Smooth muscle cell (in vitro differentiated cells): Measurements from ENCODE around the gene ENTR1. TPM values are rescaled to one million over a fixed set of nuclear protein-coding genes. Genes with fewer than 3 reads are reported as not detected.

Source experiments
- DNase-seq: peaks from one replicate; lab custom pipeline; 2025; ENCODE audit not compliant: unreplicated experiment; lab: John Stamatoyannopoulos, UW
- H2AFZ ChIP-seq: fragments of 200-600 bp; sonication (generic); 2 replicates; pipeline ENCODE4 v1.6.0; 2016; ENCODE audit warnings: antibody characterized with exemption, low read depth, mild to moderate bottlenecking
- H3F3A ChIP-seq: fragments of 200-600 bp; sonication (generic); 2 replicates; pipeline ENCODE4 v1.6.0; 2017; ENCODE audit warnings: antibody characterized with exemption, low read depth
- H3K27ac ChIP-seq: fragments of 200-600 bp; sonication (generic); 2 replicates; pipeline ENCODE4 v1.5.1; 2016; ENCODE audit warnings: low read depth, mild to moderate bottlenecking
- H3K27me3 ChIP-seq: fragments of 200-600 bp; sonication (generic); 2 replicates; pipeline ENCODE4 v1.6.1; 2016; ENCODE audit warnings: low read depth, mild to moderate bottlenecking
- H3K36me3 ChIP-seq: fragments of 200-600 bp; sonication (generic); 2 replicates; pipeline ENCODE4 v1.5.1; 2016; ENCODE audit warnings: low read depth
- H3K4me1 ChIP-seq: fragments of 200-600 bp; sonication (generic); 2 replicates; pipeline ENCODE4 v1.5.1; 2016; ENCODE audit warnings: low read depth
- H3K4me2 ChIP-seq: fragments of 200-600 bp; sonication (generic); 2 replicates; pipeline ENCODE4 v1.6.0; 2016; ENCODE audit warnings: mild to moderate bottlenecking
- H3K4me3 ChIP-seq: fragments of 200-600 bp; sonication (generic); 2 replicates; pipeline ENCODE4 v1.5.1; 2016; ENCODE audit warnings: mild to moderate bottlenecking
- H3K79me2 ChIP-seq: fragments of 200-600 bp; sonication (generic); 2 replicates; pipeline ENCODE4 v1.6.0; 2016; ENCODE audit warnings: low read depth, mild to moderate bottlenecking
- H3K9ac ChIP-seq: fragments of 200-600 bp; sonication (generic); 2 replicates; pipeline ENCODE4 v1.6.0; 2016; ENCODE audit warnings: low read depth
- H3K9me3 ChIP-seq: fragments of 200-600 bp; sonication (generic); replicated peaks from 2 replicates; pipeline ENCODE4 v1.5.1; 2016; ENCODE audit warnings: low read depth
- H4K20me1 ChIP-seq: fragments of 200-600 bp; sonication (generic); 2 replicates; pipeline ENCODE4 v1.6.0; 2016; ENCODE audit warnings: low read depth
- CTCF ChIP-seq: fragments of 200-600 bp; sonication (generic); IDR thresholded peaks from 2 replicates; pipeline ENCODE4 v1.5.1; 2017; ENCODE audit warnings: borderline replicate concordance, mild to moderate bottlenecking, antibody characterized with exemption; ENCODE audit not compliant: insufficient read depth, poor library complexity, severe bottlenecking
- WGBS: methylation state at CpG from one replicate; pipeline ENCODE4 v1.1.7; 2016; ENCODE audit warnings: low lambda C conversion rate; 5-methylcytosine and 5-hydroxymethylcytosine counted together
- polyA plus RNA-seq: library from polyadenylated mRNA; unstranded; fragments of >200 nt; fragmentation: Nextera tagmentation; extraction: Ambion mirVana; gene quantifications from 2 replicates; pipeline ENCODE4 v1.2.1, GENCODE V29; 2016
- total RNA-seq: library from RNA; depleted of rRNA; stranded (reverse); fragments of >200 nt; gene quantifications from 2 replicates; pipeline ENCODE4 v1.2.3, GENCODE V29; 2014

ENTR1 gene
- total and polyA plus RNA-seq, 2 experiments from 2014 or later, result 25.4 to 28.9 TPM

- H3K9ac ChIP-seq, result no peak overlapping the region
Measured at GRCh38 chr9:136353757-136354488, 56.5 kb downstream of the ENTR1 start.

GRCh38 chr9:136353088-136353487 is 57.3 kb downstream of the ENTR1 start:
- Histone ChIP-seq H3K27me3 (no peaks in the 10 kb centered on the region), H3K9ac (no peak overlapping the region), H3F3A (no peaks in the 10 kb centered on the region), H3K36me3 (no peaks in the 10 kb centered on the region), H3K9me3 (no peaks in the 10 kb centered on the region), H3K79me2 (no peaks in the 10 kb centered on the region), H3K4me3 (no peak overlapping the region), H3K27ac (no peak overlapping the region), H3K4me2 (no peak overlapping the region), H2AFZ (no peak overlapping the region), H3K4me1 (no peaks in the 10 kb centered on the region), H4K20me1 (peaks cover 32% of the 10 kb centered on the region)
- no peak for TF ChIP-seq CTCF
- 96% methylated on average over 11 of the region's 11 CpGs for WGBS
- DNase-seq, result no peak

More at GRCh38 chr9:136353757-136354488, 56.5 kb downstream of the ENTR1 start:
- Histone ChIP-seq H3K36me3 (no peaks in the 10 kb centered on the region), H3K4me2 (no peak overlapping the region), H3K79me2 (no peaks in the 10 kb centered on the region), H3K4me3 (no peak overlapping the region), H3F3A (no peaks in the 10 kb centered on the region), H3K4me1 (no peaks in the 10 kb centered on the region), H2AFZ (no peak overlapping the region), H3K27me3 (no peaks in the 10 kb centered on the region), H3K27ac (no peak overlapping the region), H4K20me1 (peaks cover 32% of the 10 kb centered on the region), H3K9me3 (no peaks in the 10 kb centered on the region)
- TF ChIP-seq CTCF, result no peak
- 93% methylated on average over 13 of the region's 13 CpGs for WGBS
- no peak for DNase-seq

DNA sequence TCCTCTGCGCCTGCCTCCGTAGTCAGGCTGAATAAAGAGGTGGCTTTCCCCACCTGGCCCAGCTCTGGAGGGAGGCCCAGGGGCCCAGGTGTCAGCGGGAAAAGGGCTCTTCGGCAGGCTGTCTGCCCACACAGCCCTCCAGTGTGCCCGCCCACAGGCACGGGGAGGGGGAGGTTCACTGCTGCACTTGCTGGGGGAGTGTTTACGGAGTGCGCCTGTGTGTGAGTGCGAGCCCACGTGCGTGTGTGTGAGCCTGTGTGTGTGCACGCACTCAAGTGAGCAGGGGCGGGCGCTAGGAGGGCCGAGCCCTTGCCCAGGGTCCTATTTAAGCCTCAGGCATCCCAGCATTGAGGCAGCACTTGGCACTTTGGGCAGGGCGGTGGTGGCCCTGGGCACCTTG is 57.7 kb downstream of the ENTR1 start:
- no peak overlapping the region for H3K4me3 ChIP-seq
- H3K9me3 ChIP-seq, result no peaks in the 10 kb centered on the region
- H3F3A ChIP-seq, result no peaks in the 10 kb centered on the region
- H2AFZ ChIP-seq, result no peak overlapping the region
- no peaks in the 10 kb centered on the region for H3K79me2 ChIP-seq
- no peak overlapping the region for H3K9ac ChIP-seq
- DNase-seq, result no peak
- H3K27ac ChIP-seq, result no peak overlapping the region
- no peaks in the 10 kb centered on the region for H3K36me3 ChIP-seq
- H4K20me1 ChIP-seq, result peaks cover 32% of the 10 kb centered on the region
- 85% methylated on average over 16 of the region's 16 CpGs for WGBS
- no peaks in the 10 kb centered on the region for H3K27me3 ChIP-seq
- H3K4me1 ChIP-seq, result no peaks in the 10 kb centered on the region
- no peak overlapping the region for H3K4me2 ChIP-seq
- no peak for TF ChIP-seq CTCF

Other genes with a start within 250 kb of the ENTR1 start
- not detected in 2 replicates for gene LHX3, start 205.5 kb downstream of the ENTR1 start, total RNA-seq
- not detected in 2 replicates for gene LHX3, start 205.5 kb downstream of the ENTR1 start, polyA plus RNA-seq
- 8.7 TPM in 2 replicates for gene QSOX2, start 164.8 kb downstream of the ENTR1 start, total RNA-seq
- gene QSOX2, start 164.8 kb downstream of the ENTR1 start, polyA plus RNA-seq, result 1.9 and 2.5 TPM in 2 replicates
- not detected in 2 replicates for gene CCDC187, start 106.5 kb downstream of the ENTR1 start, total RNA-seq
- 0.10 TPM in 1 of 2 replicates, not detected in the other for gene CCDC187, start 106.5 kb downstream of the ENTR1 start, polyA plus RNA-seq
- 17.1 and 21.1 TPM in 2 replicates for gene GPSM1, start 83.1 kb downstream of the ENTR1 start, total RNA-seq
- gene GPSM1, start 83.1 kb downstream of the ENTR1 start, polyA plus RNA-seq, result 42.8 and 45.9 TPM in 2 replicates
- gene DNLZ, start 46.9 kb downstream of the ENTR1 start, total RNA-seq, result 9.5 and 19.0 TPM in 2 replicates
- gene DNLZ, start 46.9 kb downstream of the ENTR1 start, polyA plus RNA-seq, result 31.5 and 41.5 TPM in 2 replicates
- gene CARD9, start 36.9 kb downstream of the ENTR1 start, total RNA-seq, result 0.94 and 1.2 TPM in 2 replicates
- gene CARD9, start 36.9 kb downstream of the ENTR1 start, polyA plus RNA-seq, result 1.9 and 3.0 TPM in 2 replicates
- gene SNAPC4, start 10.4 kb downstream of the ENTR1 start, total RNA-seq, result 1.6 and 4.2 TPM in 2 replicates
- 8.1 and 9.0 TPM in 2 replicates for gene SNAPC4, start 10.4 kb downstream of the ENTR1 start, polyA plus RNA-seq
- gene PMPCA, start within 50 bp of the ENTR1 start, total RNA-seq, result 39.1 and 39.8 TPM in 2 replicates
- gene PMPCA, start within 50 bp of the ENTR1 start, polyA plus RNA-seq, result 73.0 and 75.7 TPM in 2 replicates
- gene INPP5E, start 29.2 kb upstream of the ENTR1 start, total RNA-seq, result 2.8 and 6.5 TPM in 2 replicates
- 7.7 and 10.9 TPM in 2 replicates for gene INPP5E, start 29.2 kb upstream of the ENTR1 start, polyA plus RNA-seq
- gene SEC16A, start 72.4 kb upstream of the ENTR1 start, total RNA-seq, result 40.2 and 45.7 TPM in 2 replicates
- gene SEC16A, start 72.4 kb upstream of the ENTR1 start, polyA plus RNA-seq, result 56.8 and 72.2 TPM in 2 replicates
- 7.8 and 13.2 TPM in 2 replicates for gene NOTCH1, start 135.4 kb upstream of the ENTR1 start, total RNA-seq
- 7.2 and 11.4 TPM in 2 replicates for gene NOTCH1, start 135.4 kb upstream of the ENTR1 start, polyA plus RNA-seq